Activated naive CD4-positive, alpha-beta T cell treated with anti-CD3 and anti-CD28 coated beads for 36 hours (primary cell): ENCODE results near the gene VPS54. TPM values are rescaled to one million over a fixed set of nuclear protein-coding genes. Genes with fewer than 3 reads are reported as not detected.
"Not testable (repeated sequence)": the region's sequence is repeated elsewhere in the genome, so short reads cannot be mapped to it uniquely, and the experiment has no call there.

Experiments
- CTCF ChIA-PET: fragments of 350-600 bp; sonication (Branson Sonifier 250); formaldehyde crosslinking; loops from one replicate; lab custom pipeline; 2021; ENCODE audit warnings: antibody characterized with exemption; lab: Charles Lee
- DNase-seq: peaks from one replicate; pipeline ENCODE4 v3.0.0-alpha.2; 2020
- H3K27ac Mint-ChIP-seq: one replicate; pipeline ENCODE4 v1.8.0; 2021; ENCODE audit warnings: mild to moderate bottlenecking, mixed read lengths
- H3K27me3 Mint-ChIP-seq: one replicate; pipeline ENCODE4 v1.8.0; 2021; ENCODE audit warnings: low read depth, mixed read lengths
- H3K36me3 Mint-ChIP-seq: one replicate; pipeline ENCODE4 v1.8.0; 2021; ENCODE audit warnings: low read depth, mixed read lengths
- H3K4me1 Mint-ChIP-seq: one replicate; pipeline ENCODE4 v1.8.0; 2021; ENCODE audit warnings: low read depth, mixed read lengths
- H3K4me3 Mint-ChIP-seq: one replicate; pipeline ENCODE4 v1.8.0; 2021; ENCODE audit warnings: mild to moderate bottlenecking, moderate library complexity, mixed read lengths
- H3K9me3 Mint-ChIP-seq: one replicate; pipeline ENCODE4 v1.8.0; 2021; ENCODE audit warnings: mixed read lengths
- intact Hi-C: fragments of 100-400 bp; cut with micrococcal nuclease; formaldehyde crosslinking; loops from one replicate; pipeline ENCODE4 v1.15.1; 2023
- total RNA-seq, 2 experiments: library from RNA; stranded (reverse); gene quantifications; one replicate each; pipeline ENCODE4 v1.2.3, GENCODE V29; 2021

Gene VPS54
- total RNA-seq, 2 experiments from 2014 or later: 7.0 to 7.7 TPM

DNA sequence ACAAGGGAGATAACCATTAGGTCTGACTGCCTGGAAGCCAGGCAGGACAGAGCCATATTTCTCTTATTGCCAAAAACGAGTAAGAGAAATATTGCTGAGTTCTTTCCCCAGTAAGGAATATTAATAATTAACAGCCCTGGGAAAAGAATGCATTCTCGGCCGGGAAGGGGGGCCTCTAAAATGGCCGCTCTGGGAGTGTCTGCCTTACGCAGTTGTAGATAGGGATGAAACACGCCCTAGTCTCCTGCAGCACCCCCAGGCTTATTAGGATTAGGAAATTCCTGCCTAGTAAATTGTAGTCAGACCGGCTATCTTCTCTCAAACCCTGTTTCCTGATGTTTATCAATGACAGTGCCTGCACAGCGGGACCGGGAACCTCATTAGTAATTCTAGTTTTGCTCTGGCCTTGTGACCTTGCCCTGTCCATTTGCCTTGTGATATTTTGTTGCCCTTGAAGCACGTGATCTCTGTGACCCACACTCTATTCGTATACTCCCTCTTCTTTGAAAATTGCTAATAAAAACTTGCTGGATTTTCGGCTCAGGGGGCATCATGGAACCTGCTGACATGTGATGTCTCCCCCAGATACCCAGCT lies 30.3 kb downstream of the VPS54 start:
- peaks cover 21% of the 10 kb centered on the region for H3K4me1 Mint-ChIP-seq
- H3K4me3 Mint-ChIP-seq, CTCF ChIA-PET, intact Hi-C loops, H3K27me3 Mint-ChIP-seq, DNase-seq, H3K27ac Mint-ChIP-seq, H3K9me3 Mint-ChIP-seq: not testable (repeated sequence)
- H3K36me3 Mint-ChIP-seq: peaks cover 11% of the 10 kb centered on the region

- CTCF ChIA-PET: interaction anchor here (0.9 kb wide), 1 partner anchor 341 kb away, joined by 3 read pairs; no protein-coding TSS in a partner anchor
- Mint-ChIP-seq H3K27me3 (no peaks in the 10 kb centered on the region), H3K4me3 (no peak overlapping the region), H3K27ac (no peak overlapping the region), H3K4me1 (peaks cover 19% of the 10 kb centered on the region), H3K36me3 (peaks cover 10% of the 10 kb centered on the region), H3K9me3 (peaks cover 3% of the 10 kb centered on the region)
- DNase-seq: no peak
- intact Hi-C loops: no loop called here
Measured at GRCh38 chr2:63984606-63985359, 34.4 kb downstream of the VPS54 start.

DNA sequence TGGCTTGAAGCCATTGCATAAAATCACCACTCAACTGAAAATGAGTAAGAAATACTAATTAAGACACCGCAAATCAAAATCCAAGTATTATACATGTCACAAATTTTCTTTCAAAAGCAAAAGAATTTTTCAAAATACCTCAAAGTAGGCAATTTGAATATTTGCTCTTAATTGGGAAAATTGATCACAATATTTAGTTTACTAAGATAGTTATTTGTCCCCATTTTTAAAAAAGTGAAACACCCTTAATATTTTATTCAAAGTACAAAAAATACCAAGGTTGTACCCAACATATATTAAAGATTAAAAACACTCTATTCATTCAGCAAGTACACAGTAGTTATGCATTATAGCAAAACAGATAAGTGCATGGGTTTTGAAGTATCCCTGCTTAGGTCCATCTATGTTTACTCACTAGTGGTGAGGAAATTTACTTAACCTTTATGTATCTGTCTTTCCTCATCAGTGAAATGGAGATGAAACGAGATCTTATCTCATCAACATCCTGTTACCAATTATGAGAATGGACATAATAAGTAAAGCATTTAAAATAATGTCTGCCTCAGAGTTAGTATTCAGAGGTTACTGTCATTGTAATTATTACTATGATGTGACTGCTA lies 35.1 kb downstream of the VPS54 start:
- H3K4me1 Mint-ChIP-seq: peaks cover 20% of the 10 kb centered on the region
- no peaks in the 10 kb centered on the region for H3K27me3 Mint-ChIP-seq
- H3K36me3 Mint-ChIP-seq: peaks cover 8% of the 10 kb centered on the region
- H3K27ac Mint-ChIP-seq: no peak overlapping the region
- peaks cover under 1% of the 10 kb centered on the region for H3K9me3 Mint-ChIP-seq
- no peak overlapping the region for H3K4me3 Mint-ChIP-seq
- no peak for DNase-seq
- intact Hi-C loops: no loop called here
- CTCF ChIA-PET: interaction anchor here (0.9 kb wide), 1 partner anchor 341 kb away, joined by 3 read pairs; no protein-coding TSS in a partner anchor

GRCh38 chr2:63982335-63982734 lies 36.9 kb downstream of the VPS54 start:
- H3K27me3 Mint-ChIP-seq: no peaks in the 10 kb centered on the region
- peaks cover 8% of the 10 kb centered on the region for H3K36me3 Mint-ChIP-seq
- CTCF ChIA-PET: no interaction called here
- no peak overlapping the region for H3K27ac Mint-ChIP-seq
- H3K4me3 Mint-ChIP-seq: no peak overlapping the region
- DNase-seq: no peak
- no peaks in the 10 kb centered on the region for H3K9me3 Mint-ChIP-seq
- peaks cover 32% of the 10 kb centered on the region for H3K4me1 Mint-ChIP-seq
- intact Hi-C loops: no loop called here

- no peak overlapping the region for H3K4me3 Mint-ChIP-seq
- CTCF ChIA-PET: interaction anchor here (0.7 kb wide), 1 partner anchor 22 kb away, joined by 3 read pairs; no protein-coding TSS in a partner anchor
- no peak overlapping the region for H3K27ac Mint-ChIP-seq
- no peaks in the 10 kb centered on the region for H3K27me3 Mint-ChIP-seq
- H3K4me1 Mint-ChIP-seq: peaks cover 31% of the 10 kb centered on the region
- no peak for DNase-seq
- H3K36me3 Mint-ChIP-seq: peaks cover 8% of the 10 kb centered on the region
- no peaks in the 10 kb centered on the region for H3K9me3 Mint-ChIP-seq
- intact Hi-C loops: no loop called here
Measured at GRCh38 chr2:63981702-63982103, 37.5 kb downstream of the VPS54 start.

DNA sequence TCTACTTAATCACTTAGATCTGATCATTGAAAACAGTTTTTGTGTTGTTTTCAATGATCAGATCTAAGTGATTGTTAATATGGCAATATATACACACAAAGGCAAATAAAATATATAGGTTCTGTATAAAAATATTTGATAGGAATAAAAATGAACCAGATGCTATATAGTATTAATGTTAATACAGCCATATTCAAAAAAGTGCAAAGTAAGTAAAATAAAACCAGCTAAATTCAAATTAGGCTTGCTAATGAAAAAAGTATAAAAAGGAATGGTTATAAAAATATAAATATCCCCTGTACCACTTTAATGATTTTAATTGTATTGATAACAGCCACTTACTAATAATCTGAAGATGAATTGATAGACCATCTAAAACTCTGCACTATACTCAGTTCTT lies 38.4 kb downstream of the VPS54 start:
- Mint-ChIP-seq H3K4me3 (no peak overlapping the region), H3K36me3 (peaks cover 8% of the 10 kb centered on the region), H3K4me1 (peaks cover 27% of the 10 kb centered on the region), H3K9me3 (no peaks in the 10 kb centered on the region), H3K27ac (no peak overlapping the region), H3K27me3 (no peaks in the 10 kb centered on the region)
- intact Hi-C loops: no loop called here
- no peak for DNase-seq
- CTCF ChIA-PET: no interaction called here

- peaks cover 23% of the 10 kb centered on the region for H3K4me1 Mint-ChIP-seq
- H3K27me3 Mint-ChIP-seq: no peaks in the 10 kb centered on the region
- intact Hi-C loops: loop anchor here (1.0 to 2.0 kb wide), 3 partner anchors 17 to 57 kb away; partner anchors contain the start of gene VPS54
- peak; percentile 66 for DNase-seq
- H3K27ac Mint-ChIP-seq: peak overlapping the region; percentile 5
- CTCF ChIA-PET: no interaction called here
- H3K9me3 Mint-ChIP-seq: no peaks in the 10 kb centered on the region
- no peak overlapping the region for H3K4me3 Mint-ChIP-seq
- peaks cover 19% of the 10 kb centered on the region for H3K36me3 Mint-ChIP-seq
Measured at GRCh38 chr2:63977904-63978303, 41.3 kb downstream of the VPS54 start.

DNA sequence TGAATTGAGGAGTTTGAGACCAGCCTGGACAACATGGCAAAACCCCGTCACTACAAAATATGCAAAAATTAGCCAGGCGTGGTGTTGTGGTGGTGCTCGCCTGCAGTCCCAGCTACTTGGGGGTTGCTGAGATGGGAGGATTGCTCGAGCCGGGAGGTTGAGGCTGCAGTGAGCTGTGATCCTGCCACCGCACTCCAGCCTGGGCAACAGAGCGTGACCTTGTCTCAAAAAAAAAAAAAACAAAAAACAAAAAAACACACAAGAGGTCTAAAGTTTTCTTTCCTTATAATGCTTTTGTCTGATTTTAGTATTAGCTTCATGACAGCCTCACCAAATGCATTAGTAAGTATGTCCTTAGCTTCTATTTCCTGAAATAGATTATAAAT lies 43.1 kb downstream of the VPS54 start:
- CTCF ChIA-PET: interaction anchor here (0.7 to 1.8 kb wide), 3 partner anchors 22 to 355 kb away, joined by 3 to 5 read pairs (median 4); no protein-coding TSS in a partner anchor
- Mint-ChIP-seq H3K36me3 (peaks cover 18% of the 10 kb centered on the region), H3K4me1 (peaks cover 23% of the 10 kb centered on the region), H3K4me3 (no peak overlapping the region), H3K27ac (no peak overlapping the region), H3K27me3 (no peaks in the 10 kb centered on the region), H3K9me3 (no peaks in the 10 kb centered on the region)
- intact Hi-C loops: no loop called here
- no peak for DNase-seq

DNA sequence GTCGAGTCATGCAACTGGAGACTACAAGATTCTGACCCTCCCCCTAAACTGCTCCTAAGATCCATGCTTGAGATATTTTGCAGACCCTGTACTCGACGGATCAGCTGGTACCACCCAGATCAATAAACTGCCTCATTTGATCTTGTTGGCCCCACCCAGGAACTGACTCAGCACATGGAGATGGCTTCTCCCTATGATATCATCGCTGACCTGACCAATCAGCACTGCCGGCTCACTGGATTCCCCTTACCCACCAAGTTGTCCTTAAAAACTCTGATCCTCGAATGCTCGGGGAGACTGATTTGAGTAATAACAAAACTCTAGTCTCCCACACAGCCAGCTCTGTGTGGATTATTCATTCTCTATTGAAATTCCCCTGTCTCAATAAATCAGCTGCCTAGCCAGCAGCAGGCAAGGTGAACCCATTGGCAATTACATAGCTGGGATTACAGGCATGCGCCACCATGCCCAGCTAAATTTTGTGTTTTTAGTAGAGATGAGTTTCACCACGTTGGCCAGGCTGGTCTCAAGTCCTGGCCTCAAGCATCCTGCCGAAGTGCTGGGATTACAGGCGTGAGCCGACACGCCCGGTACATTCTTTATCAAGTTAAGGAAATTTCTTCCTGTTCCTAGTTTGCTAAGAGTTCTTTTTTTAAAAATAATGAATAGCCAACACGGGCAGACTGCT lies 43.6 kb downstream of the VPS54 start:
- Mint-ChIP-seq H3K4me3 (no peak overlapping the region), H3K36me3 (peaks cover 18% of the 10 kb centered on the region), H3K9me3 (no peaks in the 10 kb centered on the region), H3K4me1 (peaks cover 23% of the 10 kb centered on the region), H3K27ac (no peak overlapping the region), H3K27me3 (no peaks in the 10 kb centered on the region)
- intact Hi-C loops: no loop called here
- CTCF ChIA-PET: interaction anchor here (0.7 to 1.8 kb wide), 3 partner anchors 27 to 355 kb away, joined by 4 to 5 read pairs (median 4); no protein-coding TSS in a partner anchor
- peak; percentile 43 for DNase-seq

DNA sequence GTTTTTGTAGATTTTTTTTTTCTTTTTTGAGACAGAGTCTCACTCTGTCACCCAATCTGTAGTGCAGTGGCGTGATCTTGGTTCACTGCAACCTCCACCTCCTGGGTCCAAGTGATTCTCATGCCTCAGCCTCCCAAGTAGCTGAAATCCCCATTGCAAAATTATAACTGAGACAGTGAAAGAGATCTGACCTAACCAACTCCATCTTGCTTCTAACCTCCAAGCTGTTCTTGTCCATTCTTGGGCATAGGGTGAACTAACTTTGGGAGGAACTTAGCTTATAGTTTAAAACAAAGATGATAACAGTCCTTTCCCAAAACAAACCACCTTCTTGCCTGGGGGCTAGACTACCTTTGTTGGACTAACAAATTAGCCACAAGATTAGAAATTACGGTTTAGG lies 44.2 kb downstream of the VPS54 start:
- DNase-seq, intact Hi-C loops, H3K27ac Mint-ChIP-seq, H3K9me3 Mint-ChIP-seq, H3K27me3 Mint-ChIP-seq, H3K4me3 Mint-ChIP-seq: not testable (repeated sequence)
- H3K4me1 Mint-ChIP-seq: peaks cover 23% of the 10 kb centered on the region
- CTCF ChIA-PET: interaction anchor here (0.7 to 1.7 kb wide), 3 partner anchors 58 to 1096 kb away, joined by 3 to 4 read pairs (median 3); no protein-coding TSS in a partner anchor
- H3K36me3 Mint-ChIP-seq: peaks cover 18% of the 10 kb centered on the region

DNA sequence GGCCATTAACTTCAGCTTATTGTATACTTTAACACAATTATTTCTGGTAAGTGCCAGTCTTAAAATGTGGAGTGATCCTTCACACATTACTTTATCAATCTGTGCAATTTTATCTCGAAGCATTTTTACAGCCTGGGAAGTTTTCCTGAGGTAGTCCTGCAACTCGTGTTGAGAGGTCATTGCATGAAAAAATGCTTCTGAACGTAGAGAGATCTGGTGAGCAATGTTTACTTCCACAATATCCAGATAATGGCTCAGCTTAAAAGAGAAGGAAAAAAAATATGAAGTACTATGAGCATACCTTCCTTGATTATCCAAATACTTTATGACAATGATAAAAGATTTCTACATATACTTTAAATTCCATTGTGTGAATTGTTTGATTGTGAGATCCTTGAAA lies 57.0 kb downstream of the VPS54 start:
- Mint-ChIP-seq H3K27me3 (no peaks in the 10 kb centered on the region), H3K27ac (no peak overlapping the region), H3K9me3 (no peaks in the 10 kb centered on the region), H3K4me3 (no peak overlapping the region), H3K36me3 (peaks cover 17% of the 10 kb centered on the region), H3K4me1 (no peaks in the 10 kb centered on the region)
- no peak for DNase-seq
- CTCF ChIA-PET: no interaction called here
- intact Hi-C loops: no loop called here

DNA sequence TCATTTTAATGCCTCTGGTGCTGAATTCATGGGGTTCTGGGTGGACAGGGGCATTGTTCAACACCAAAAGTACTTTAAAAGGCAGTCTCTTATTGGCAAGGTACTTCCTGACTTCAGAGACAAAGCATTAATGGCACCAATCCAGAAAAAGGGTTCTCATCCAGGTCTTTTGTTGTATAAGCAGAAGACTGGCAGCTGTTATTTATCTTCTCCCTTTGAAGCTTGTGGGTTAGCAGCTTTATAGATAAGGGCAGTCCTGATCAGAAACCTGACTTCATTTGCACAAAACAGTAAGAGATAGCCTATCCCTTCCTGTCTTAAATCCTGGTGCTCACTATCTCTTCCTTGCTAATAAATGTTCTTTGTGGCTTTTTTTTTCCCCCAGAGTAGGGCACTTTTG lies 68.8 kb downstream of the VPS54 start:
- CTCF ChIA-PET: no interaction called here
- Mint-ChIP-seq H3K4me1 (no peaks in the 10 kb centered on the region), H3K9me3 (peaks cover 7% of the 10 kb centered on the region)

More for the DNA sequence above, 68.8 kb downstream of the VPS54 start:
- no peak for DNase-seq
- intact Hi-C loops: no loop called here
- Mint-ChIP-seq H3K4me3 (no peak overlapping the region), H3K36me3 (peaks cover 28% of the 10 kb centered on the region), H3K27me3 (no peaks in the 10 kb centered on the region), H3K27ac (no peak overlapping the region)
